Panc1 (cell line): ENCODE data around the gene ATAD2B. TPM values are rescaled to one million over a fixed set of nuclear protein-coding genes. Genes with fewer than 3 reads are reported as not detected.

Experiments
- ATAC-seq: fragments of 200-7000 bp; cut with Tn5 transposase; 2 replicates; pipeline ENCODE4 v1.9.1; 2020; ENCODE audit warnings: mild to moderate bottlenecking, moderate library complexity
- BruUV-seq: library from RNA; stranded (reverse); fragments of 400-500 nt; replicated peaks from 2 replicates; lab custom pipeline; 2021; lab: Mats Ljungman, UMichigan
- CTCF ChIA-PET: fragments of 300-600 bp; sonication (Branson Sonifier 250); formaldehyde crosslinking; loops from one replicate; lab custom pipeline; 2022; ENCODE audit warnings: antibody characterized with exemption; lab: Charles Lee
- POLR2A ChIA-PET: fragments of 300-600 bp; sonication (Branson Sonifier 250); formaldehyde crosslinking; loops from one replicate; lab custom pipeline; 2022; ENCODE audit warnings: antibody characterized with exemption; lab: Charles Lee
- DNase-seq: peaks from one replicate; pipeline ENCODE4 v3.0.0-alpha.2; 2010; ENCODE audit warnings: low read depth, low spot score
- H3K27ac ChIP-seq: 2 replicates; pipeline ENCODE4 v1.5.1; 2011; ENCODE audit warnings: mild to moderate bottlenecking, low read length, inconsistent platforms
- H3K27me3 ChIP-seq: fragments of 200-500 bp; sonication (Bioruptor generic); 2 replicates; pipeline ENCODE4 v1.6.0; 2014; ENCODE audit warnings: low read length, inconsistent platforms; ENCODE audit not compliant: control insufficient read depth, insufficient read depth
- H3K36me3 ChIP-seq: fragments of 200-500 bp; sonication (Bioruptor generic); 2 replicates; pipeline ENCODE4 v1.5.1; 2014; ENCODE audit warnings: inconsistent platforms, mild to moderate bottlenecking, low read length, moderate library complexity; ENCODE audit not compliant: control insufficient read depth, insufficient read depth
- H3K4me1 ChIP-seq: 2 replicates; pipeline ENCODE4 v1.5.1; 2011; ENCODE audit warnings: inconsistent platforms, mild to moderate bottlenecking, low read length, moderate library complexity; ENCODE audit not compliant: control insufficient read depth, insufficient read depth
- H3K4me3 ChIP-seq, 2 experiments: 2 replicates each; pipeline ENCODE4 v1.5.1; 2011 to 2012; ENCODE audit warnings: low read depth in 2 of 2, low read length in 2 of 2, mild to moderate bottlenecking in 2 of 2, inconsistent platforms in 1 of 2, moderate library complexity in 1 of 2
- H3K9me3 ChIP-seq: fragments of 200-500 bp; sonication (Bioruptor generic); 2 replicates; pipeline ENCODE4 v1.5.1; 2014; ENCODE audit warnings: low read depth, mild to moderate bottlenecking, inconsistent platforms, low read length, moderate library complexity; ENCODE audit not compliant: control insufficient read depth, insufficient read depth
- POLR2AphosphoS5 ChIP-seq: IDR thresholded peaks from 2 replicates; pipeline ENCODE4 v1.6.1; 2012; ENCODE audit warnings: mild to moderate bottlenecking, low read depth, low read length, moderate library complexity
- SIN3A ChIP-seq: IDR thresholded peaks from 2 replicates; pipeline ENCODE4 v1.6.1; 2012; ENCODE audit warnings: low read depth, mild to moderate bottlenecking, low read length, moderate library complexity, borderline replicate concordance; ENCODE audit not compliant: insufficient read depth
- TCF7L2 ChIP-seq: IDR thresholded peaks from 2 replicates; pipeline ENCODE4 v1.6.1; 2011; ENCODE audit warnings: mild to moderate bottlenecking, low read depth, low read length, inconsistent platforms
- in situ Hi-C: cut with HindIII; loops from 2 replicates; pipeline ENCODE4 v1.10.0; 2016; ENCODE audit warnings: low sequenced_read_pairs, low pct_unique_long_range_greater_than_20kb
- intact Hi-C: fragments of 100-400 bp; cut with micrococcal nuclease; formaldehyde crosslinking; loops from one replicate; pipeline ENCODE4 v1.10.0; 2022; ENCODE audit not compliant: unreplicated experiment
- total RNA-seq: library from RNA; stranded (reverse); gene quantifications from one replicate; pipeline ENCODE4 v1.2.1, GENCODE V29; 2021; ENCODE audit not compliant: unreplicated experiment
- TF ChIP-seq, protein P1 (sequence below), 2 experiments: IDR thresholded peaks; 2 replicates each; pipeline ENCODE4 v1.6.1; 2011 to 2012; ENCODE audit warnings: low read depth in 2 of 2, control low read depth in 1 of 2, low read length in 1 of 2, mild to moderate bottlenecking in 1 of 2, moderate library complexity in 1 of 2; ENCODE audit not compliant: insufficient read depth in 1 of 2
- TF ChIP-seq, protein P2 (sequence below): fragments of 450-650 bp; IDR thresholded peaks from 2 replicates; pipeline ENCODE4 v1.5.1; 2017; ENCODE audit warnings: mild to moderate bottlenecking

The ATAD2B gene
- total RNA-seq, 1 experiment from 2014 or later: 17.9 TPM

DNA sequence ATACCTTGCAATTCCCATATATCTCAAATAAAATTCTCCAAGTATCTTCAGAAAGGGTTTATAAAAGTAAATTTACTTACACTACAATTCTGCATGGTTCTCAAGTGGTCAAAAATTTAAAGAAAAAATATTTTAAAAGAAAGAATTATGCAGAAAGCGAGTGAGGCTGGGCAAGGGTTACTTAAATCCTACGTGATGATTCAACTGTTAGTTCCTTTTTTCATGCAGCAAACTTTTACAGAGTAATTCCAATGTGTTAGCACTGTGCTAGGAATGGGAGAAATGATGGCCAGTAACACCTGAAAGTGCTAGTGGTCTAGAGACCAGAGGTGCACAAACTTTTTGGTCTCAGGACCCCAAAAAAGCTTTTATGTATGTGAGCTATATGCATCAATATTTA lies 133.4 kb downstream of the ATAD2B start:
- in situ Hi-C loops: no loop called here
- Histone ChIP-seq H3K36me3 (no peaks in the 10 kb centered on the region), H3K4me3 (no peak overlapping the region), H3K27ac (no peak overlapping the region), H3K9me3 (no peaks in the 10 kb centered on the region), H3K4me1 (no peaks in the 10 kb centered on the region), H3K27me3 (no peaks in the 10 kb centered on the region)
- POLR2A ChIA-PET: no interaction called here
- CTCF ChIA-PET: no interaction called here
- BruUV-seq: no TSS peak
- ATAC-seq (no peak), DNase-seq (no peak)
- intact Hi-C loops: no loop called here
- TF ChIP-seq TCF7L2 (no peak), POLR2AphosphoS5 (no peak), SIN3A (no peak)
- TF ChIP-seq, protein P1, sequence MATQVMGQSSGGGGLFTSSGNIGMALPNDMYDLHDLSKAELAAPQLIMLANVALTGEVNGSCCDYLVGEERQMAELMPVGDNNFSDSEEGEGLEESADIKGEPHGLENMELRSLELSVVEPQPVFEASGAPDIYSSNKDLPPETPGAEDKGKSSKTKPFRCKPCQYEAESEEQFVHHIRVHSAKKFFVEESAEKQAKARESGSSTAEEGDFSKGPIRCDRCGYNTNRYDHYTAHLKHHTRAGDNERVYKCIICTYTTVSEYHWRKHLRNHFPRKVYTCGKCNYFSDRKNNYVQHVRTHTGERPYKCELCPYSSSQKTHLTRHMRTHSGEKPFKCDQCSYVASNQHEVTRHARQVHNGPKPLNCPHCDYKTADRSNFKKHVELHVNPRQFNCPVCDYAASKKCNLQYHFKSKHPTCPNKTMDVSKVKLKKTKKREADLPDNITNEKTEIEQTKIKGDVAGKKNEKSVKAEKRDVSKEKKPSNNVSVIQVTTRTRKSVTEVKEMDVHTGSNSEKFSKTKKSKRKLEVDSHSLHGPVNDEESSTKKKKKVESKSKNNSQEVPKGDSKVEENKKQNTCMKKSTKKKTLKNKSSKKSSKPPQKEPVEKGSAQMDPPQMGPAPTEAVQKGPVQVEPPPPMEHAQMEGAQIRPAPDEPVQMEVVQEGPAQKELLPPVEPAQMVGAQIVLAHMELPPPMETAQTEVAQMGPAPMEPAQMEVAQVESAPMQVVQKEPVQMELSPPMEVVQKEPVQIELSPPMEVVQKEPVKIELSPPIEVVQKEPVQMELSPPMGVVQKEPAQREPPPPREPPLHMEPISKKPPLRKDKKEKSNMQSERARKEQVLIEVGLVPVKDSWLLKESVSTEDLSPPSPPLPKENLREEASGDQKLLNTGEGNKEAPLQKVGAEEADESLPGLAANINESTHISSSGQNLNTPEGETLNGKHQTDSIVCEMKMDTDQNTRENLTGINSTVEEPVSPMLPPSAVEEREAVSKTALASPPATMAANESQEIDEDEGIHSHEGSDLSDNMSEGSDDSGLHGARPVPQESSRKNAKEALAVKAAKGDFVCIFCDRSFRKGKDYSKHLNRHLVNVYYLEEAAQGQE (IDR thresholded peaks at IDR 0.05; ENCODE audit: insufficient read depth in 1 of 2, low read depth in 2 of 2, low read length in 1 of 2): no peak
- TF ChIP-seq, protein P2, sequence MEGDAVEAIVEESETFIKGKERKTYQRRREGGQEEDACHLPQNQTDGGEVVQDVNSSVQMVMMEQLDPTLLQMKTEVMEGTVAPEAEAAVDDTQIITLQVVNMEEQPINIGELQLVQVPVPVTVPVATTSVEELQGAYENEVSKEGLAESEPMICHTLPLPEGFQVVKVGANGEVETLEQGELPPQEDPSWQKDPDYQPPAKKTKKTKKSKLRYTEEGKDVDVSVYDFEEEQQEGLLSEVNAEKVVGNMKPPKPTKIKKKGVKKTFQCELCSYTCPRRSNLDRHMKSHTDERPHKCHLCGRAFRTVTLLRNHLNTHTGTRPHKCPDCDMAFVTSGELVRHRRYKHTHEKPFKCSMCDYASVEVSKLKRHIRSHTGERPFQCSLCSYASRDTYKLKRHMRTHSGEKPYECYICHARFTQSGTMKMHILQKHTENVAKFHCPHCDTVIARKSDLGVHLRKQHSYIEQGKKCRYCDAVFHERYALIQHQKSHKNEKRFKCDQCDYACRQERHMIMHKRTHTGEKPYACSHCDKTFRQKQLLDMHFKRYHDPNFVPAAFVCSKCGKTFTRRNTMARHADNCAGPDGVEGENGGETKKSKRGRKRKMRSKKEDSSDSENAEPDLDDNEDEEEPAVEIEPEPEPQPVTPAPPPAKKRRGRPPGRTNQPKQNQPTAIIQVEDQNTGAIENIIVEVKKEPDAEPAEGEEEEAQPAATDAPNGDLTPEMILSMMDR: no peak

DNA sequence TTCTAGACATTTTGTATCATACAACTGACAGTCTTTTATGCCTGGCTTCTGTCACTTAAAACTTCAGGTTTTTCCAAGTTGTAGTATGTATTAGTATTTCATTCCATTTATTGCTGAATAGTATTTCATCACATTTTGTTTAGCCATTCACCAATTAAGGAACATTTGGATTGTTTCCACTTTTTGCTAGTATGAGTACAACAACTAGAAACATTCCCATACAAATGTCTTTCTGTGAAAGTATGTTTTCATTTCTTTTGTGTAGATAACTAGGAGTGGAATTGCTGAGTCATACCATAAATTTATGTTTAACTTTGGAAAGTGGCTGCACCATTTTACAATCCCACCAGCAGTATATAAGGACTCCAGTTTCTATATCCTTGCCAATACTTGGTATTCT lies 135.9 kb downstream of the ATAD2B start:
- BruUV-seq: no TSS peak

More for the DNA sequence above, 135.9 kb downstream of the ATAD2B start:
- DNase-seq: no peak
- Histone ChIP-seq H3K4me1 (no peaks in the 10 kb centered on the region), H3K36me3 (no peaks in the 10 kb centered on the region), H3K27ac (no peak overlapping the region), H3K9me3 (no peaks in the 10 kb centered on the region), H3K27me3 (no peaks in the 10 kb centered on the region), H3K4me3 (no peak overlapping the region)
- TF ChIP-seq POLR2AphosphoS5 (no peak), TCF7L2 (no peak), SIN3A (no peak)
- TF ChIP-seq, protein P1 (IDR thresholded peaks at IDR 0.05; ENCODE audit: insufficient read depth in 1 of 2, low read depth in 2 of 2, low read length in 1 of 2): no peak
- TF ChIP-seq, protein P2: no peak
- in situ Hi-C loops: no loop called here
- ATAC-seq: no peak
- CTCF ChIA-PET: no interaction called here
- POLR2A ChIA-PET: no interaction called here
- intact Hi-C loops: no loop called here
